Keratinocyte (primary cell): ENCODE data around the gene FCMR. TPM values are rescaled to one million over a fixed set of nuclear protein-coding genes. Genes with fewer than 3 reads are reported as not detected.

ENCODE experiments used
- DNase-seq: peaks from one replicate; pipeline ENCODE4 v3.0.0-alpha.2; 2011; ENCODE audit warnings: low read depth, missing footprints, low spot score
- FAIRE-seq: peaks from 2 replicates; lab custom pipeline; 2011; peaks lifted over from hg19 to GRCh38; lab: Jason Lieb, UNC
- H2AFZ ChIP-seq: 2 replicates; pipeline ENCODE4 v1.6.0; 2012; ENCODE audit warnings: low read length, control low read depth, inconsistent platforms; ENCODE audit not compliant: control insufficient read depth
- H3K27ac ChIP-seq: 2 replicates; pipeline ENCODE4 v1.5.1; 2011; ENCODE audit warnings: low read length; ENCODE audit not compliant: control insufficient read depth, insufficient read depth
- H3K27me3 ChIP-seq: 3 replicates; pipeline ENCODE4 v1.6.0; 2011; ENCODE audit warnings: low read length; ENCODE audit not compliant: control insufficient read depth, insufficient read depth; ENCODE audit errors: extremely low read depth
- H3K36me3 ChIP-seq, 2 experiments: 2 replicates in 1 of 2; 3 replicates in 1 of 2; pipeline ENCODE4 v1.5.1; 2011; ENCODE audit warnings: low read length in 2 of 2, mild to moderate bottlenecking in 1 of 2; ENCODE audit not compliant: control insufficient read depth in 2 of 2, insufficient read depth in 2 of 2; ENCODE audit errors: extremely low read depth in 1 of 2
- H3K4me1 ChIP-seq: 3 replicates; pipeline ENCODE4 v1.5.1; 2011; ENCODE audit warnings: low read length; ENCODE audit not compliant: control insufficient read depth, insufficient read depth; ENCODE audit errors: extremely low read depth
- H3K4me2 ChIP-seq: 3 replicates; pipeline ENCODE4 v1.6.0; 2011; ENCODE audit warnings: low read depth, low read length; ENCODE audit not compliant: control insufficient read depth, insufficient read depth; ENCODE audit errors: extremely low read depth
- H3K4me3 ChIP-seq, 3 experiments: fragments of 200-600 bp in 1 of 3; sonication (generic) in 1 of 3; 2 replicates in 2 of 3; 3 replicates in 1 of 3; pipeline ENCODE4 v1.5.1; 2011 to 2016; ENCODE audit warnings: low read length in 3 of 3, mild to moderate bottlenecking in 3 of 3, control low read depth in 2 of 3, inconsistent platforms in 1 of 3, low read depth in 1 of 3, mixed read lengths in 1 of 3, mixed run types in 1 of 3, moderate library complexity in 1 of 3; ENCODE audit not compliant: control insufficient read depth in 2 of 3, insufficient read depth in 2 of 3; ENCODE audit errors: extremely low read depth in 1 of 3
- H3K79me2 ChIP-seq: 2 replicates; pipeline ENCODE4 v1.6.0; 2012; ENCODE audit warnings: low read length; ENCODE audit not compliant: control insufficient read depth, insufficient read depth
- H3K9ac ChIP-seq: 3 replicates; pipeline ENCODE4 v1.6.0; 2011; ENCODE audit warnings: low read length; ENCODE audit not compliant: control insufficient read depth, insufficient read depth; ENCODE audit errors: extremely low read depth
- H3K9me1 ChIP-seq: 3 replicates; pipeline ENCODE4 v1.6.0; 2011; ENCODE audit warnings: low read length; ENCODE audit not compliant: control insufficient read depth, insufficient read depth; ENCODE audit errors: extremely low read depth
- H3K9me3 ChIP-seq: 2 replicates; pipeline ENCODE4 v1.5.1; 2012; ENCODE audit warnings: low read depth, low read length; ENCODE audit not compliant: control insufficient read depth
- H4K20me1 ChIP-seq: 3 replicates; pipeline ENCODE4 v1.6.0; 2011; ENCODE audit warnings: low read length; ENCODE audit not compliant: control insufficient read depth, insufficient read depth; ENCODE audit errors: extremely low read depth
- CTCF ChIP-seq, 3 experiments: IDR thresholded peaks in 1 of 3; conservative IDR thresholded peaks in 1 of 3; optimal IDR thresholded peaks in 1 of 3; 2 replicates in 2 of 3; 3 replicates in 1 of 3; pipeline versions ENCODE3 to v1.5.1; 2011; ENCODE audit warnings: low read length in 3 of 3, mild to moderate bottlenecking in 3 of 3, moderate library complexity in 2 of 3, control low read depth in 1 of 3, inconsistent platforms in 1 of 3; ENCODE audit not compliant: insufficient read depth in 2 of 3; ENCODE audit errors: extremely low read depth in 1 of 3
- EZH2 ChIP-seq: IDR thresholded peaks from one replicate; pipeline ENCODE4 v1.6.1; 2012; ENCODE audit warnings: inconsistent platforms, mild to moderate bottlenecking, low read length, moderate library complexity
- dilution Hi-C: fragments of 300-500 bp; cut with MboI; formaldehyde crosslinking; loops from one replicate; pipeline ENCODE4 v1.7.0; 2020; ENCODE audit warnings: low sequenced_read_pairs; ENCODE audit not compliant: extremely low pct_ligation_motif_present
- polyA plus RNA-seq, 5 experiments: library from polyadenylated mRNA; depleted of rRNA in 3 of 5; stranded (reverse) in 3 of 5; stranded (forward) in 1 of 5; unstranded in 1 of 5; fragments of >200 nt; gene quantifications; 1 replicate in 1 of 5; 2 replicates in 3 of 5; 3 replicates in 1 of 5; pipeline versions ENCODE4 v1.2.1 to v1.2.3, GENCODE V29; 2011 to 2012; ENCODE audit warnings: missing spikeins in 2 of 5, low read depth in 1 of 5, low replicate concordance in 1 of 5

Gene FCMR
- polyA plus RNA-seq, 1 donor (not counting 4 experiments of a cell fraction or from before 2014, with no cell fraction given): 1.8 TPM

- H3K9ac ChIP-seq: peak overlapping the region; percentile 38
- no peaks in the 10 kb centered on the region for H3K27me3 ChIP-seq
- DNase-seq (no peak), FAIRE-seq (no peak)
- H3K4me2 ChIP-seq: peak overlapping the region; percentile 49
- H3K79me2 ChIP-seq: no peaks in the 10 kb centered on the region
- no peak overlapping the region for H3K4me3 ChIP-seq
- H3K4me1 ChIP-seq: peaks cover 53% of the 10 kb centered on the region
- no peak overlapping the region for H2AFZ ChIP-seq
- dilution Hi-C loops: no loop called here
- H4K20me1 ChIP-seq: no peaks in the 10 kb centered on the region
- no peaks in the 10 kb centered on the region for H3K9me1 ChIP-seq
- H3K36me3 ChIP-seq: peaks cover 0 to 4% of the 10 kb centered on the region in 2 experiments
- peak overlapping the region; percentile 51 for H3K27ac ChIP-seq
- no peaks in the 10 kb centered on the region for H3K9me3 ChIP-seq
- TF ChIP-seq CTCF (optimal IDR thresholded peaks at IDR 0.05 in 1 of 3, IDR thresholded peaks at IDR 0.05 in 1 of 3, conservative IDR thresholded peaks at IDR 0.05 in 1 of 3; ENCODE audit: extremely low read depth in 1 of 3, insufficient read depth in 2 of 3, low read length in 3 of 3) (no peak), EZH2 (no peak)
Observed at GRCh38 chr1:206898915-206899431, 22.8 kb downstream of the FCMR start.

- Histone ChIP-seq H4K20me1 (no peaks in the 10 kb centered on the region), H3K9me3 (no peaks in the 10 kb centered on the region), H3K4me3 (no peak overlapping the region), H3K4me2 (peak overlapping the region; percentile 49), H3K36me3 (peaks cover 0 to 4% of the 10 kb centered on the region in 2 experiments), H3K27ac (peak overlapping the region; percentile 51), H2AFZ (peak overlapping the region; percentile 52), H3K9me1 (no peaks in the 10 kb centered on the region), H3K9ac (peak overlapping the region; percentile 38), H3K79me2 (no peaks in the 10 kb centered on the region), H3K4me1 (peaks cover 52% of the 10 kb centered on the region), H3K27me3 (no peaks in the 10 kb centered on the region)
- DNase-seq (no peak), FAIRE-seq (peak; percentile 77)
- TF ChIP-seq EZH2: no peak
- no peak for TF ChIP-seq CTCF (optimal IDR thresholded peaks at IDR 0.05 in 1 of 3, IDR thresholded peaks at IDR 0.05 in 1 of 3, conservative IDR thresholded peaks at IDR 0.05 in 1 of 3; ENCODE audit: extremely low read depth in 1 of 3, insufficient read depth in 2 of 3, low read length in 3 of 3)
- dilution Hi-C loops: no loop called here
Observed at GRCh38 chr1:206898089-206898914, 23.4 kb downstream of the FCMR start.
